K562 (cell line): ENCODE measurements around the gene CAPN2. TPM values are rescaled to one million over a fixed set of nuclear protein-coding genes. Genes with fewer than 3 reads are reported as not detected.

ENCODE experiments used
- BCOR ChIP-seq: fragments of 450-650 bp; IDR thresholded peaks from 2 replicates; pipeline ENCODE4 v1.6.1; 2016
- CBX2 ChIP-seq: fragments of 200-600 bp; sonication (generic); IDR thresholded peaks from one replicate; pipeline ENCODE4 v1.6.1; 2012; ENCODE audit warnings: mild to moderate bottlenecking, low read length, inconsistent platforms; ENCODE audit not compliant: insufficient read depth, poor library complexity, severe bottlenecking
- CSDE1 ChIP-seq, 2 experiments: fragments of 450-650 bp; IDR thresholded peaks; 2 replicates each; pipeline ENCODE4 v1.6.1; 2016; ENCODE audit warnings: mild to moderate bottlenecking in 1 of 2
- ETS1 ChIP-seq: conservative IDR thresholded peaks from 2 replicates; pipeline ENCODE4 v1.6.1; 2011; ENCODE audit warnings: low read depth, mild to moderate bottlenecking, low read length; ENCODE audit not compliant: control insufficient read depth
- MITF ChIP-seq: IDR thresholded peaks from 2 replicates; pipeline ENCODE4 v1.6.1; 2014; ENCODE audit warnings: antibody characterized with exemption
- NR3C1 ChIP-seq: sonication (generic); formaldehyde crosslinking; IDR thresholded peaks from 2 replicates; pipeline ENCODE4 v1.8.1; 2022; ENCODE audit warnings: missing genetic modification reagents
- POLR2AphosphoS5 ChIP-seq: IDR thresholded peaks from 2 replicates; pipeline ENCODE4 v1.6.1; 2011; ENCODE audit warnings: mild to moderate bottlenecking, low read depth, low read length, moderate library complexity; ENCODE audit not compliant: control insufficient read depth, insufficient read depth
- PPARD ChIP-seq: fragments of 250-450 bp; sonication (Bioruptor Pico); IDR thresholded peaks from 2 replicates; pipeline ENCODE4 v1.8.0; 2022; ENCODE audit warnings: inconsistent platforms, mild to moderate bottlenecking, moderate library complexity
- RERE ChIP-seq: sonication (generic); formaldehyde crosslinking; IDR thresholded peaks from 2 replicates; pipeline ENCODE4 v1.8.0; 2023; ENCODE audit warnings: missing genetic modification reagents, mild to moderate bottlenecking, borderline replicate concordance
- TAF7 ChIP-seq: fragments of 450-650 bp; IDR thresholded peaks from 2 replicates; pipeline ENCODE4 v1.6.1; 2016; ENCODE audit warnings: missing genetic modification characterization, missing compliant biosample characterization
- TFAM ChIP-seq: fragments of 250-450 bp; sonication (Bioruptor Pico); conservative IDR thresholded peaks from 2 replicates; pipeline ENCODE4 v1.5.0; 2021; ENCODE audit warnings: mild to moderate bottlenecking, moderate library complexity
- TRIM28 ChIP-seq: fragments of 450-650 bp; IDR thresholded peaks from 2 replicates; pipeline ENCODE4 v1.6.1; 2017
- ZNF124 ChIP-seq: sonication (generic); formaldehyde crosslinking; IDR thresholded peaks from 2 replicates; pipeline ENCODE4 v1.8.1; 2022; ENCODE audit warnings: missing genetic modification reagents
- polyA plus RNA-seq, 8 experiments: library from polyadenylated mRNA; depleted of rRNA in 4 of 8; stranded (reverse) in 5 of 8; unstranded in 3 of 8; fragments of >200 nt; fragmentation: Nextera tagmentation in 2 of 8; fragmentation: Illumina TruSeq in 1 of 8; extraction: Ambion mirVana in 2 of 8; extraction: Trizol in 1 of 8; gene quantifications; 2 replicates each; pipeline versions ENCODE4 v1.2.1 to v1.2.3, GENCODE V29; 2011 to 2014; ENCODE audit warnings: inconsistent platforms in 1 of 8, missing spikeins in 1 of 8
- total RNA-seq, 7 experiments: library from RNA; depleted of rRNA in 6 of 7; stranded (reverse); fragments of >200 nt in 6 of 7; fragmentation: Illumina TruSeq in 2 of 7; extraction: Trizol in 2 of 7; gene quantifications; 2 replicates each; pipeline versions ENCODE4 v1.2.1 to v1.2.3, GENCODE V29; 2011 to 2021; ENCODE audit warnings: low replicate concordance in 1 of 7
- TF ChIP-seq, protein P1 (sequence below): fragments of 450-650 bp; formaldehyde crosslinking; IDR thresholded peaks from 2 replicates; pipeline ENCODE4 v1.4.0; 2020; ENCODE audit warnings: mild to moderate bottlenecking
- TF ChIP-seq, protein P2 (sequence below): fragments of 250-450 bp; sonication (Bioruptor Pico); IDR thresholded peaks from 2 replicates; pipeline ENCODE4 v1.4.0; 2020; ENCODE audit warnings: mild to moderate bottlenecking, moderate library complexity, borderline replicate concordance

The CAPN2 gene
- total and polyA plus RNA-seq, 9 of the 15 experiments (the other 6 are each of a cell fraction or from before 2014, with no cell fraction given), result 24.6 to 157 (median 101) TPM

DNA sequence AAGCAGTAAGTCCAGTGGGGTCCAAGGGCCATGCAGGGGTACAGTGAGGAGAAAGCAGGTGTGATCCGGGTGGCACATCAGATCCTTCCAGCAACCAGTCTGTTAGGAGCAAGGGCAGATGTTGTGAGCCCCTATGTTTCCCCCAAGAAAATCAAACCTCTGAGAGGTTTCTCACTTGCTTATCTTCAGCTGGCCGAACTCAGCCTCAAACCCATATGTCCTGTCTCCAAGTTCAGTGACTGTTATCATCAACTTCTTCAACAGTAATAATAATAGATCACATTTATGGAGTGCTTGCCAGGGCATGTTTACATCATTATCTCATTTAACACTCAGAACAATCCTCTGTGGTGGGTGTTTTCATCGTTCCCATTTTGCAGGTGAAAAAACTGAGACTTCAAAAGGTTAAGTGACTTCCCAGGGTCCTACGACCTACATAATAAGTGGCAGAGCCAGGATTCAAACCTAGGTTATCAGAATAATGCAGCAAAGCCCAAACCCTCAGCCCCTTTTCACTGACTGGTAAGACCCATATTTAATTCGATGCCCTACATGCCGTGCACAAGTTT is 3.3 kb downstream of the CAPN2 start (continued):
- TF ChIP-seq, protein P1, sequence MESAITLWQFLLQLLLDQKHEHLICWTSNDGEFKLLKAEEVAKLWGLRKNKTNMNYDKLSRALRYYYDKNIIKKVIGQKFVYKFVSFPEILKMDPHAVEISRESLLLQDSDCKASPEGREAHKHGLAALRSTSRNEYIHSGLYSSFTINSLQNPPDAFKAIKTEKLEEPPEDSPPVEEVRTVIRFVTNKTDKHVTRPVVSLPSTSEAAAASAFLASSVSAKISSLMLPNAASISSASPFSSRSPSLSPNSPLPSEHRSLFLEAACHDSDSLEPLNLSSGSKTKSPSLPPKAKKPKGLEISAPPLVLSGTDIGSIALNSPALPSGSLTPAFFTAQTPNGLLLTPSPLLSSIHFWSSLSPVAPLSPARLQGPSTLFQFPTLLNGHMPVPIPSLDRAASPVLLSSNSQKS (CRISPR knock-in tag), result no peak
- peak; percentile 93 for TF ChIP-seq BCOR
- no peak for TF ChIP-seq TFAM
- no peak for TF ChIP-seq RERE
- TF ChIP-seq TRIM28, result no peak
- TF ChIP-seq TAF7 (tag), result no peak
- no peak for TF ChIP-seq POLR2AphosphoS5
- TF ChIP-seq PPARD (CRISPR knock-in tag), result no peak
- TF ChIP-seq, protein P2, sequence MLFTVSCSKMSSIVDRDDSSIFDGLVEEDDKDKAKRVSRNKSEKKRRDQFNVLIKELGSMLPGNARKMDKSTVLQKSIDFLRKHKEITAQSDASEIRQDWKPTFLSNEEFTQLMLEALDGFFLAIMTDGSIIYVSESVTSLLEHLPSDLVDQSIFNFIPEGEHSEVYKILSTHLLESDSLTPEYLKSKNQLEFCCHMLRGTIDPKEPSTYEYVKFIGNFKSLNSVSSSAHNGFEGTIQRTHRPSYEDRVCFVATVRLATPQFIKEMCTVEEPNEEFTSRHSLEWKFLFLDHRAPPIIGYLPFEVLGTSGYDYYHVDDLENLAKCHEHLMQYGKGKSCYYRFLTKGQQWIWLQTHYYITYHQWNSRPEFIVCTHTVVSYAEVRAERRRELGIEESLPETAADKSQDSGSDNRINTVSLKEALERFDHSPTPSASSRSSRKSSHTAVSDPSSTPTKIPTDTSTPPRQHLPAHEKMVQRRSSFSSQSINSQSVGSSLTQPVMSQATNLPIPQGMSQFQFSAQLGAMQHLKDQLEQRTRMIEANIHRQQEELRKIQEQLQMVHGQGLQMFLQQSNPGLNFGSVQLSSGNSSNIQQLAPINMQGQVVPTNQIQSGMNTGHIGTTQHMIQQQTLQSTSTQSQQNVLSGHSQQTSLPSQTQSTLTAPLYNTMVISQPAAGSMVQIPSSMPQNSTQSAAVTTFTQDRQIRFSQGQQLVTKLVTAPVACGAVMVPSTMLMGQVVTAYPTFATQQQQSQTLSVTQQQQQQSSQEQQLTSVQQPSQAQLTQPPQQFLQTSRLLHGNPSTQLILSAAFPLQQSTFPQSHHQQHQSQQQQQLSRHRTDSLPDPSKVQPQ (CRISPR knock-in tag), result no peak
- no peak for TF ChIP-seq CBX2
- TF ChIP-seq CSDE1 (IDR thresholded peaks at IDR 0.05), result no peak
- no peak for TF ChIP-seq NR3C1 (CRISPR knock-in tag)
- TF ChIP-seq ETS1, result no peak
- TF ChIP-seq ZNF124 (CRISPR knock-in tag), result no peak
- TF ChIP-seq MITF, result no peak
